NCI-H82 treated with DMSO at 0.1 percent for 48 hours (cell line): ENCODE results near the gene HDGF.
A peak's percentile ranks its signal among the peaks of the same experiment; 100 is the strongest.
"Not testable (repeated sequence)": the region's sequence is repeated elsewhere in the genome, so short reads cannot be mapped to it uniquely, and the experiment has no call there.

Experiments used
- DNase-seq: peaks from one replicate; lab custom pipeline; 2025; ENCODE audit not compliant: unreplicated experiment; lab: John Stamatoyannopoulos, UW

Gene HDGF

DNA sequence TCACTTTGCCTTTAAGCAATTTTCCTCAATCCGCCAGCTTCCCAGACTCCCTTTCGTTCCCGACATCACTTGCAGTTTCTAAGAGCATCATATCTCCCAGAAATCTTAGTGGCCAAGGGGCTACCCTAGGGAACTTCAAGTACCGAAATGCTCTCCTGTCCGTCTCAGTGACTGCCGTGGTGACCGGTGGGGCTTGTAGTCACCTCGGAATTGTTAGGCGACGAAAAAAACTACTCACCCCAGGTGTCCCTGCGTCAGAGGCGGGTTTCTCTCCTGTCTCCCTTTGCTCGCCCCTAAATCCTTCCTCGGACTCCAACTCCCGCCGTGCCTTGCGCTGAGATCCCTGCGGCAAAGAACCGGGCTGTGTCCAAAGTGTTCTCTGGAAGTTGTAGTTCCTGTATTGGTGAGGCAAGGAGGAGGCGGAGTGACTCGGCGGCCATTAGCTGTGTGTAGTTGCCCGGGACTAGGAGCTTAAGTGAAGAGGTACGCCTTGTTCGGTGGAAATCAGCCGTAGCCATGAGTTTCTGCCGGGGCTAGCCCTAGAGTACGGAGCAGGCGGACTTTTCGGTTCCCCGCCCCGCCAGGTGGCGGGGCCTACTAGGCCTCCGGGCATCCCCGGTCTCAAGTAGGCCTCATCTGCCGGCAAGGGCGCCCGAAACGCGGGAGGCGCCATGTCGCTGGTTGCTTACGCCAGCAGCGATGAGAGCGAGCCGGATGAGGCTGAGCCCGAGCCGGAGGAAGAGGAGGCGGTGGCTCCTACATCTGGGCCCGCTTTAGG is 15.8 kb upstream of the HDGF start, which contains the start of gene PRCC:
Gene PRCC (plus strand): TSS at position 435 of the 778 bp plus-strand sequence. CDS start 237 bp downstream, at position 672.
- DNase-seq: peak; percentile 100

DNA sequence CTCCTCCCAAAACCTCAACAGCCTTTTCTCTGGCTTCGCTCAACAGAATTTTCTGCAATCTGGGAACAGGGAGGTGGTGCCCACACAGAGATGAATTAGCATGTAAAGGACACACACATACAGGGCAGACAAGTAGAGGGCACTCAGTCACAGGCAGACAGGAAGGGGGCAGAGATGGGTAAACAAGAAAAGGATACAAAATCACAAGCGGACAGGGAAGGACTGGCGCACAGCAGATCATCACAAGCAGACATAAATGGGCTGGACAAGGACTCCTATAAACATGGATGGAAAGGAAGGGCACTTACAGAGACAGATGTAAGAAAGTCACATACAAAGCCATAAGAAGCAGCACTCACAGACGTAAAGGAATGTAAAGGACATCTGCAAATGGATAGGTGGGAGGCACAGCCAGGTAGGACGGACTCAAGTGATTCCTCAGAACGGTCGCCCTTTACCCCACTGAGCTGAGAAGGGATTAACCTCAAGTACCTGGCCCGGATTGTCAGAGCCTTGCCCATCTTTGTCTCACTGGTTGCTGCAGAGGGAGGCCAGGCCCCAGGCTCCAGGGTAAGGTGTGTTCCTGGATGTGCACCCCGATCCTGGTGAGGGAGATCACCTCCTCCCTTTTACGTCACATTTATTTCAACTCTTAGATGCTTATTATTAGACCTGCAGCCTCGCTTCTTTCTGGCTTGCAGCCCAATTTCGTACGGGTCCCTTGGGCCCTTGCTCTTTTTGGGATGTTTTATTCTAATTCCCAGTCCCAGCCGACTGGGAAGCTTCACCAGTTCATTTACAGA is 15.0 kb upstream of the HDGF start:
- peak; percentile 52 for DNase-seq

DNA sequence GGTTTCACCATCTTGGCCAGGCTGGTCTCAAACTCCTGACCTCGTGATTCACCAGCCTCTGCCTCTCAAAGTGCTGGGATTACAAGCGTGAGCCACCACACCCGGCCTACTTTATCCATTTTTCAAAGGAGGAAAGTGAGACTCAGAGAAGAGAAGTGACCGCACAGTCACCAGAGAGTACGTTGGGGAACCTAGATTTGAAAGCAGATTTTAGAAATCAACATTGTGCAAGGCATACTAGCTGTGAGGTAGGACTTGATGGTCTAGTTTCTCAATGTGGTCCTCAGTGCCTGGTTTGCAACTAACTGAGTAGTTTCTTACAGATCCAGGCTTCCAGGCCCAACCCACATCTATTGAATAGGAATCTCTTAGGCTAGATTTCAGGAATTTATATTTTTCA is 14.2 kb upstream of the HDGF start:
- DNase-seq: no peak

DNA sequence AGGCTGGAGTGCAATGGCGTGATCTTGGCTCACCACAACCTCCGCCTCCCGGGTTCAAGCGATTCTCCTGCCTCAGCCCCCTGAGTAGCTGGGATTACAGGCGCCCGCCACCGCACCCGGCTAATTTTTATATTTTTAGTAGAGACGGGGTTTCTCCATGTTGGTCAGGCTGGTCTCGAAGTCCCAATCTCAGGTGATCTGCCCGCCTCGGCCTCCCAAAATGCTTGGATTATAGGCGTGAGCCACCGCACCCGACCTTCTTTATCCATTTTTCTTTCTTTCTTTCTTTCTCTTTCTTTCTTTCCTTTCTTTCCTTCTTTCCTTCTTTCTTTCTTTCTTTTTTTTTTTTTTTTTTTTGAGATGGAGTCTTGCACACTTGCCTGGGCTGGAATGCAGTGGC is 13.7 kb upstream of the HDGF start:
- DNase-seq: not testable (repeated sequence)

DNA sequence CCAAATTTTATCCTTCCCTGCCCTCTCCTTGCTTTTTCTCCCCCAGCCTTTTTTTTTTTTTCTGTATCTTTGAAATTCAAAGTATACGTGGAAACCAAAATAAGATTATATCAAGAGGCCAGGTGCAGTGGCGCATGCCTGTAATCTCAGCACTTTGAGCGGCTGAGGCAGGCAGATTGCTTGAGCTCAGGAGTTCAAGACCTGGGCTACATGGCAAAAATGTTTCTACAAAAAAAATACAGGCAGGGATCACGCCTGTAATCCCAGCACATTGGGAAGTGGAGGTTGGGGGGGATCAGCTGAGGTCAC is 9.3 kb upstream of the HDGF start:
- DNase-seq: peak; percentile 73

DNA sequence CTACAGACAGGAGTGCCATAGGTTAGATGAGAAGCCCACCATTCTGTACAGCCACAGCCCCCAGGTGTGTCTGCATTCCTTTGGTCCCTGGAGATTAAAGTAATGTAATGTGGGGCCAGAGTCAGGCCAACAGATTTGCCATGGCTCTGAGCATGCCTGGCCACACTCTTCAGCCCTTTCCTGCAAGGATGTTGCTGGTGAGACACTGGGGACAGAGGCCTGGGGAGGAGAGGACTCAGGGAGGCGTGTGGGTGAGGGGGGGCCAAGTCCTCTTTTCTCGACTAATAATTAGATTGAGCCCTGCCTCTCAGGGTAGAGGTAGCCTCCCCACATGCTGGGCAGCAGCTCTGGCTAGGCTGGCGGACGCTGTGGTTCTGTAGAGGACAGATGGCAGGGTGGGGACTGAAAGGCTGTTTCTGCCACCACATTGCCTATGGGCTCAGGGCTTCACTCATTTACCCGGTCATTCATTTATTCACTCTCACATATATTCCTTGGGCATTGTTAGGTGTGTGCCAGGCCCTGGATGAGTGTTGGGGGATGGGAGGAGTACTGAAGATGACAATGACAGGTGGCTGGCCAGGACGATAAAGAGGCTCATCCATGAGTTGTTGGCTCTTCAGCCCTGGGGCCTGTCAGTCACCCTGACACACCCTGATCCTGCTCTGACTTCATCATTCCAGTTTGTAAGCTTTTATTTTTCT is 8.8 kb upstream of the HDGF start:
- DNase-seq: peak; percentile 96

DNA sequence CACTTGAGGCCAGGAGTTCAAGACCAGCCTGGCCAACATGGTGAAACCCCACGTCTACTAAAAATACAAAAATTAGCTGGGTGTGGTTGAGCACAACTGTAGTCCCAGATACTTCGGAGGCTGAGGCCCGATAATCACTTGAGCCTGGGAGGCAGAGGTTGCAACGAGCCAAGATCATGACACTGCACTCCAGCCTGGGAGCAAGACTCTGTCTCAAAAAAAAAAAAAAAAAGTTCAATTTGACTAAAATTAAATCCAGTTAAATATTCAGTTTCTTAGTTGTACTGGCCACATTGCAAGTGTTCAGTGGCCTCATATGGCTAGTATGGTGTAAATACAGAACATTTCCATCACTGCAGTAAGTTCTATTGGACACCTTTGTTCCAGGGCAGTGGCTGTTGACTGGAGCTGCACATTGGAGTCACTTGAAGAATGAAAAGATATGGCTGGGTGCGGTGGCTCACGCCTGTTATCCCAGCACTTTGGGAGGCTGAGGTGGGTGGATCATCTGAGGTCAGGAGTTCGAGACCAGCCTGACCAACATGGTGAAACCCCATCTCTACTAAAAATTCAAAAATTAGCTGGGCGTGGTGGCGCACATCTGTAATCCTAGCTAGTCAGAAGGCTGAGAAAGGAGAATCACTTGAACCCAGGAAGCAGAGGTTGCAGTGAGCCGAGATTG is 6.2 kb upstream of the HDGF start:
- DNase-seq: not testable (repeated sequence)

DNA sequence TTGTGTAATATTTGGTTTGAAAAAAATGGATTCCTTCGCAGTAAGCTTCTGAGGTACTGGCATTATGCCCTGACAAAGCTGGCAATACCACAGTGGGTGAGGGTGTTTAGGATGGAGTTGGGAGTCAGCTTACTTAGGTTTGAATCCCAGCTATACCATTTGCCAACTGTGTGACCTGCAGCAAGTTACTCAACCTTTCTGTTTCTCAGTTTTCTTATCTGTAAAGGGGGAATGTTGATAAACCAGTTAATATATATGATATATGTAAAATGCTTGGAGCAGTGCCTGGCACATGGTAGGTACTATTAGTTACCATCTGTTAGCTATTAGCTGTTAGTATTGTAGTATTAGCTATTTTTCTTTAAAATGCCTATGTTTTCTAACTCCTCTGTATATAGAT is 4.9 kb upstream of the HDGF start:
- DNase-seq: no peak

DNA sequence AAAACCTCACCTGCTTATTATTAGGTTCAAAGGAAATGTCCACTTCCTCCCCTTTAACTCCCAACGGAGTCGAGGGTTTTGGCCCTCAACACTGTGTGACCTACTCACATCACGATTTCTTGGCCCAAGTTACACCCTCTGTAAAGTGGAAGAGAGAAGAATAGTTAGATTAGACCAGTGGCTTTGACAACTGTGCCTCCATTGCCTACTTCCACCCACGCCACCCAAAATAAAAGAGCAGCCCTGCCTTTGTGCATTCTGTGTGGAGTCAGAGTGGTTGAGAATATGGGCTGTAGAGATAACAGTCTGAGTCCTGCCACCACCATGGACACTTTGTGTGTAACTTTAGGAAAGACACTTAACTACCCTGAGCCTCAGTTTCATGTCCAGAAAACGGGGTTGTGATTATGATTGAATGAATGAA is 4.1 kb upstream of the HDGF start:
- DNase-seq: no peak

DNA sequence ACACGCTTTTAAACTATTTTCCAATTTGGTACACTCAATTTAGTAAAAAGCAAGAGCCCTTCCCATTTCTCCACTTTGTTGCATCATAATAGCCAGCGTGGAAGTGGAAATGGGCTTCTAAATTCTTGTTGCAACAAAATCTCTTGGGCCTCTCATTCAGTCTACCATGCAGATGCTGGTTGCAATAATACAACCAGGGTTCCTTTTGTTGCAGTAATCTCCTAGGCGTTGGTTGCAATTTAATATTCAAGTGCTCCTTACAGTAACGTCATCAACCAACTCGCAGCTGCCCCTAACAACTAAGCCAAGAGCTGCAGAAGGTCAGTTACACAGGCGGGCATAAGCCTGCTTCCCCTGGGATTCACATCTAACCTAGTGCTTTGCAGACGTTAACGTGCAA is 2.7 kb upstream of the HDGF start:
- peak; percentile 85 for DNase-seq

DNA sequence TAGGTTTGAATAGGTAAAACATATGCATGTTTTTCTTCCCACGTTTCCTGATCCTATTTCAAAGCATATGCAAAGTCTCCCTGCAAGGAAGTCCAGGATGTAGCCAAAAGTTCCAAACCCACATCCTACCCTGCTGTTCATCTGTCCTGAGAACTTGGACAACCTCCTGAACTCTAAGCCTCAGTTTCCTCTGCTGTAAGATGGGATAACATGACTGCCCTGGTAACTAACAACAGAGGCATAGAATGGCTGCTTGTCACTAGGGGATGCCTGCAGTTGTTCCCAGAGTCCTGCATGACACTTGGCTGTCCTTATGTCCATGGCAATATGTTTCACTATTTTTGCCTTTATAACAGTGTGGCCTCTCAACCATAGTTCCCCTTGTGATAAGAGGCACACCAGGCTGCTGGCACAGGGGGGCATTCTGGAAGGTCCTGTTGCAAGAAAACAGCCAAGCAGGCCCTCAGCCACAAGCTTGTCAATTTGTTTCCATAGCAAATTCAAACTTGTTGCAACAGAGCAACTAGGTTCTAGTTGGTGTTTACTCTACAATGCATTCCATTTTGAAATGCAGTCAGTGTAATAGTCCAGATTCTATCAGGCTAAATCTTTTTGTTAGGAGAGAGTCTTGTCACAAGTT is 1.5 kb upstream of the HDGF start:
- DNase-seq: no peak

DNA sequence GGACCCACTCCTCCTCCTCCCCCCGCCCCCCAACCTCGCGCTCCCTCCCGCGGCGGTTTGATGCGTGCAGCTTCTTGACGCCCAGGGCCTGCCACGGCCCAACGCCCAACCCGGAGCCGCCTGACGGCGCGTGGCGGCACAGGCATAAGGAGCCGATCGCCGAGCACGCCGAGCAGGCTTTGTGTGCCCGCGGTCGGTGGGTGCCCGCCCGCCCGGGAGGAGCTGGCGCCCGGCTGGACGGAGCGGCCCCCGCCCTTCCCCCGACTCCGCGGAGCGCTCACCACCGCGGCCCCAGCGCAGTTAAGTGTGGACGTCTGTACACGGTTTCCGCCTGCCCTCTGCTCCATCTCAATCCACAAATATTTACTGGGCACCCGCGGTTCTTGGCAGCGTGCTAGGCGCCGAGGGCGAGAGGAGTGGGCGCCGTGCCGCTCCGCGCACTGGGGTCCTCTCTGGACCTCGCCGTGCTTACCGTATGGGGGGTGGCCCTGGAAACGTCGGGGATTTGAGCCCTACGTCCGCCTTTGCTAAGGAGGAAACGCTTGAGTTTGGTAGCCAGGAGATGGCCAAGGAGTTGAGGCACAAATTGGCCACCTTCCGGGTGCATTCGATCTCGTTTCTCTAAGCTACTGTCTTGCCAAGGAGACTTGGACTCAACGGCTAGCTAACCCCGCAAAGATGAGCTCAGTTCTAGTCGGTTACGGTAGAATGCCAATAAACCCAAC is 444 bp upstream of the HDGF start:
- DNase-seq: peak; percentile 81

DNA sequence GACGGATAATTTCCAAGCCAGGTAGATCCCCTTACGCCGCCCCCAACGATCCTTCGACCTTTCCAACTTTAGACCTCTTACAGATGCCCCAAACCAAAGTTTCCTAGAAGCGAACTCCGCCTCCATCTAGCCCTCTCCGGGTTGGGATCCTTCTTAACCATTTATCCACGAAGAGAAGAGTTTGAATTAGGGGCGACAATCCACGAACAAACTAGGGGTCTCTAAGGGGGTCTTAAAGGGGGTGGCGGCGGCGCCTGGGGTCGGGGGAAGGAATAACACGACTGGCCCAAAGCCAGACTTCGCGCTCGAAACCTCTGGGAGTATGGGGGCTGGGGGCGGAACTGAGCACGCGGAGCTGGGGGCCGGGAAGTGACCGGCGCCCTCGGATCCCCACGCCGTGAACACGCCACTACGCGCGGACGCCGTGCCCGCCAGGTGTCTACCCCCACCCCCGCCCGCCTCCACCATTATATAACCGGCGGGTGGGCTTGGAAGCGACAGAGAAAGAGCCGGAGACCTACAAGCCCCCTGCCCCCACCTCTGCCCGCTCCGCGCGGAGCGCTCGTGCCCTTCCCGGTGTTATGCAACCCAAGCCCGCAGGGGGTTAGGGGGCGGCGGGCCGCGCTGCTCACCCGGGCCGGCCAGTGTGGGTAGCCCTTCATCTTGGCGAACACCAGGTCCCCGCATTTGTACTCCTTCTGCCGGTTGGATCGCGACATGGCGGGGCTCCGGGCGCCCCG is 594 bp downstream of the HDGF start:
- DNase-seq: no peak

DNA sequence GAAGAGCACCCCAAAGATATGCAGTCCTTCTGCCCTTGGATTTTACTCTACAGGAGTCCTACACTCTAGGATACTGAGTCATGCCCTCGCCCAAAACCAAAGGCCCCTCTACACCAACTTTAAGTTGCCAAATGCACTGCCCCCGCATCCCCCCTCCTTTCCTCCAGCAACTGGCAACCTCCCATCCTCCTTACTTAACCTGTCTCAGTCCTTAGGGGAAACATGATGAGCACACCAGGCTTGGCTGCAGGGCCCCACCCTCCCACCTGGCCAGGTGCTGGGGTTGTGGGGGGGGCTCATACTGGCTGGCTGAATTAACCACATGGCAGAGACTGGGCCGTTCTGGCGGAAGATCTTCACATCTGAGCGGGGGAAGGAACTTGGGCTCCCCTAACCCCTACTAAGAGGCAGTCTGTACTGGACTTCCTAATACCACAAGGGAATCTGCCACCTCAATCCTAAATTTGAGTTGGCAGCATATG is 1.2 kb downstream of the HDGF start:
- no peak for DNase-seq

DNA sequence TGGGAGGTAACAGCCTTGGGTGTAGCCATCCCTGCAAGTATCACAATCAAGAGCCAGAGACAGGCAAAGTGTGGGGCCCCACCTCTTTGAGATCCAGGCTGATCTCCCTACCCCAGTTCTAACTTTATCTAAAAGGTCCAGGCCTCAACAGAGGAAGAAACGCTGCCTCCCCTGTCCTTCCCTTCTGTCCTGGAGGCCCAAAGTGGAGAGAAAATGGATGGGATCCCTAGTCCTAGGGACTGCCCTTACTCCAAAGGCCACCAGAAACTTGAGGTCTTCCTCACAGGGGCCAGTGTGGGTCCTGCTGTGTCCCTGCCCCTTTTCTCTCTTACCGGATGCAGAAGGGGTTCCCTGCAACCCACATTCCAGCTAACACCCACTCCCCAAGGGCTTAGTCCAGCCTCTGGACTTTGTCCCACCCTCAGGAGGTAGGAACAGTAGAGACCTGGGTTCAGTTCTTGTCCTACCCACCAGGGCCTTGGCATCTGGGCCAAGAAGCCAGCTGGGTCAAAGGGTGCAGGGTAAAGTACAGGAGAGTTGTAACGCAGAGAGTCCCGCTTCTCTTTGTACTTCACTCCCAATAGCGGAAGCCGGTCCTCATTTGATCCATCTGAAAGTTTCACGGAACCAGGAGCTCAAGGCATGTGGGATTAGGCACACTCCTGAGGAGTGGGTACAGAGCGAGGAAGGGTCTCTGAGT is 1.9 kb downstream of the HDGF start:
- DNase-seq: no peak

DNA sequence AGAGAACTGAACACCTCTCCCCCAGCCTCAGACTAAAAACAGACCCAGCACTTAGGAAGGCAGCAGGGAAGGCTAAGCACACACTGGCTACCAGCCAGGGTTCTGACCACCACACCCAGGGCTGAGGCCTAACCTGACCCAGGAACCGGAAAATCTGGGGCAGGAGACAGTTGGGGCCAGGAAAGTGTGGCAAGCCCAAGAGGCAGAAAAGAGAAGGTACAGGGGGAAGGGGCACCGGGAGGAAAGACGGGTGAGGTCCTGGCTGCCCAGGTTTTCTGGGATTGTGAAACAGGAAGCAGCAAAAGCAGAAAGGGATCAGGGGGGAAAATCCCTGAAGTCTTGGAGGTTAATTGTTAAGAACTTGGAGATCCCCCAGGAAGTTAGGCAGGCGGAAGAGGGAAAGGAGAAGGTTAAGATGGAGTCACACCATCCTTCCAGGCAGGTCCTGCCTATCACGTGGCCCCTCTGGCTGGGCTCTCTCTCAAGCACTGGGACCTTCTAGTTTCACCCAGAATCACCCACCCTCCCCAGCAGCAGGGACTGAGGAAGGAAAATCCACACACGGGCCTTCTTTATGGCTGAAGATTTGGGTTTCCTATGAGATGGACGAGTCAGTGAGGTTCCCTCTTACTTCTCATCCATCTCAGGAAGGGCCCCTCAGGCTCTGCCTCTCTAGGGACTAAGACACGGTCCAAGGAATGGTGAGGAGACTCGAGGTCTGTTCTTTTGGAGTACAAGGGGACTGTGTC is 2.6 kb downstream of the HDGF start:
- peak; percentile 32 for DNase-seq

DNA sequence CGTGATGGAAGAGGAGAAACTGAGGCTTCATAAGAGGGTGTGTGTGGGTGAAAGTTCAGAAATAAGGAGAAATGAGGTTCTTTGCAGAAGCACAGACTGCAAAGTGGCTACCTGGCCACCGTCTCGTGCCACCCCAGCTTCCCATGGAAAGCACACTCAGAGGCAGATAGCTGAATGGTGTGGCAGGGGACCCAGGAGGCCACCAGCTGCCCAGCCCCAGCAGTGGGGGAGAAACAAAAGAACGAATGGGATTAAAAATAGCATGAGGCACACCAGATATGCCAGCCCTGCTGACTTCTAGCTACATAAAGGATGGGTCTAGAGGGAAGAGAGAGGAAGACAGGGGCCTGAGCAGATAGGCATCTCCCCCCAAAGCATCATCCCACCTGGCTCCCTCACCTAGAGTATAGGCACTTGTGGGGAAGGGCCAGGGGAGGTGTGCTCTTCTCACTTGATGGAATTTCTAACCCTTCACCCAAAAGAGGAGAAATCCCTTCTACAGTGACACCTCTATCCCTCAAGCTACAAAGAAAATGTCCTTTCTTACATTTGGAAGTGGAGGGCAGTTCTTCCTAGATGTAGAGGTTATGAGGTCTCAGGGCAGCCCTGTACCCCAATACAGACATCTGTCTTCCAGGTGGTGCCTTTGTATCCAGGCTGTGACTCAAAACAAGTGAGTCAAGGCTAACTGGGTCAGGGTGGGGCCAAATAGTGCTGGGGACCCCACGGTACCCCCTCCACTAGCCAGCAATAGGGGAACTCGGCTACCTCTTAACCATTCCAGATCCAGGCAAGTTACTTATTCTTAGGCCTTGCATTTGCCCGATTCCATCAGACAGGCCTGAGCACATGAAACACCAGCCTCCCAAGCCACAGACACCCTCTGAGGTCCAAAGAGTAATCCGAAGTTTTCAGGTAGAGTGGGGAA is 3.5 kb downstream of the HDGF start:
- peak; percentile 24 for DNase-seq
